IMR-90 (cell line): ENCODE data around the gene HIVEP3.

Source experiments
- BHLHE40 ChIP-seq: fragments of 150-350 bp; IDR thresholded peaks from 2 replicates; pipeline ENCODE4 v1.6.1; 2016; ENCODE audit warnings: mild to moderate bottlenecking, low read depth, low read length
- CTCF ChIP-seq: conservative IDR thresholded peaks from 2 replicates; pipeline ENCODE4 v1.5.1; 2012; ENCODE audit warnings: mild to moderate bottlenecking, low read depth, low read length, improper control_type of control experiment
- ELK1 ChIP-seq: fragments of 150-350 bp; IDR thresholded peaks from 2 replicates; pipeline ENCODE4 v1.6.1; 2016; ENCODE audit warnings: low read depth, mild to moderate bottlenecking, low read length, moderate library complexity, borderline replicate concordance
- FOS ChIP-seq: fragments of 150-350 bp; IDR thresholded peaks from 2 replicates; pipeline ENCODE4 v1.6.1; 2016; ENCODE audit warnings: low read depth, low read length
- MAFK ChIP-seq: IDR thresholded peaks from 2 replicates; pipeline ENCODE4 v1.6.1; 2012; ENCODE audit warnings: low read depth, low read length, improper control_type of control experiment
- POLR2A ChIP-seq: IDR thresholded peaks from 2 replicates; pipeline ENCODE4 v1.6.1; 2012; ENCODE audit warnings: mild to moderate bottlenecking, low read depth, low read length
- RCOR1 ChIP-seq: IDR thresholded peaks from 2 replicates; pipeline ENCODE4 v1.6.1; 2012; ENCODE audit warnings: mild to moderate bottlenecking, low read length, improper control_type of control experiment; ENCODE audit not compliant: insufficient replicate concordance
- SMC3 ChIP-seq: fragments of 150-350 bp; IDR thresholded peaks from 2 replicates; pipeline ENCODE4 v1.6.1; 2016; ENCODE audit warnings: low read depth, mild to moderate bottlenecking, antibody characterized with exemption, low read length, moderate library complexity

GRCh38 chr1:41767534-41768525 is 150.9 kb downstream of the HIVEP3 start:
- TF ChIP-seq CTCF (no peak), RCOR1 (no peak), ELK1 (no peak), FOS (no peak), BHLHE40 (no peak), MAFK (no peak), POLR2A (no peak), SMC3 (no peak)
